HUES6 (cell line): ENCODE results near the gene MTHFS.

Source experiments
- H3K27ac ChIP-seq: 2 replicates; pipeline ENCODE4 v1.7.0; 2013; ENCODE audit warnings: low read depth, mild to moderate bottlenecking, low read length, inconsistent platforms
- H3K27me3 ChIP-seq: 2 replicates; pipeline ENCODE4 v1.6.1; 2013; ENCODE audit warnings: low read length; ENCODE audit not compliant: control insufficient read depth, insufficient read depth
- H3K36me3 ChIP-seq: 2 replicates; pipeline ENCODE4 v1.6.1; 2013; ENCODE audit warnings: low read length; ENCODE audit not compliant: control insufficient read depth, insufficient read depth
- H3K4me1 ChIP-seq: 2 replicates; pipeline ENCODE4 v1.6.1; 2013; ENCODE audit warnings: low read length; ENCODE audit not compliant: control insufficient read depth, insufficient read depth
- H3K4me3 ChIP-seq: 2 replicates; pipeline ENCODE4 v1.5.1; 2013; ENCODE audit warnings: low read depth, low read length
- H3K9ac ChIP-seq: one replicate; pipeline ENCODE4 v1.6.1; 2013; ENCODE audit warnings: mild to moderate bottlenecking, low read length
- H3K9me3 ChIP-seq: 2 replicates; pipeline ENCODE4 v1.6.1; 2013; ENCODE audit warnings: low read depth, low read length; ENCODE audit not compliant: control insufficient read depth, insufficient read depth

MTHFS gene

DNA sequence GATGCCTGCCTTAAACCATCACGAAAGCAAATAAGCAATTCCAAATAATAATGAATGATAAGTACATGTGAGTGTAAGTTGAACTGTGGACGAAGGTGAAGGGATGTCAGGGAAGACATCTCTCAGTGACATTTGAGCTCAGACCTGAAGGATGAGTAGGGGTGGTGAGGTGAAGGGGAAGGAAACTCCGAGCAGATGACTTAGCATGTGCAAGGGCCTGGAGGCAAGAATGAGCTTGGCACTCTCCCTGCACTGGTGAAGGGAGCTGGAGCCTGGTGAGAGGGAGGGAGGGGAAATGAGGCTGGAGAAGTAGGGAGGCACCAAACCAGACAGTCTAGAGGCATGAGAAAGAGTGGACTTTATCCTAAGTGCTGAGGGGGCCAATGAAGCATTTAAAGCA lies 84.3 kb downstream of the MTHFS start:
- no peak overlapping the region for H3K4me3 ChIP-seq
- H3K9ac ChIP-seq: no peak overlapping the region
- no peaks in the 10 kb centered on the region for H3K36me3 ChIP-seq
- no peak overlapping the region for H3K27ac ChIP-seq
- H3K9me3 ChIP-seq: no peaks in the 10 kb centered on the region
- H3K27me3 ChIP-seq: no peaks in the 10 kb centered on the region
- no peaks in the 10 kb centered on the region; the same call in 1 of the 2 replicates for H3K4me1 ChIP-seq

DNA sequence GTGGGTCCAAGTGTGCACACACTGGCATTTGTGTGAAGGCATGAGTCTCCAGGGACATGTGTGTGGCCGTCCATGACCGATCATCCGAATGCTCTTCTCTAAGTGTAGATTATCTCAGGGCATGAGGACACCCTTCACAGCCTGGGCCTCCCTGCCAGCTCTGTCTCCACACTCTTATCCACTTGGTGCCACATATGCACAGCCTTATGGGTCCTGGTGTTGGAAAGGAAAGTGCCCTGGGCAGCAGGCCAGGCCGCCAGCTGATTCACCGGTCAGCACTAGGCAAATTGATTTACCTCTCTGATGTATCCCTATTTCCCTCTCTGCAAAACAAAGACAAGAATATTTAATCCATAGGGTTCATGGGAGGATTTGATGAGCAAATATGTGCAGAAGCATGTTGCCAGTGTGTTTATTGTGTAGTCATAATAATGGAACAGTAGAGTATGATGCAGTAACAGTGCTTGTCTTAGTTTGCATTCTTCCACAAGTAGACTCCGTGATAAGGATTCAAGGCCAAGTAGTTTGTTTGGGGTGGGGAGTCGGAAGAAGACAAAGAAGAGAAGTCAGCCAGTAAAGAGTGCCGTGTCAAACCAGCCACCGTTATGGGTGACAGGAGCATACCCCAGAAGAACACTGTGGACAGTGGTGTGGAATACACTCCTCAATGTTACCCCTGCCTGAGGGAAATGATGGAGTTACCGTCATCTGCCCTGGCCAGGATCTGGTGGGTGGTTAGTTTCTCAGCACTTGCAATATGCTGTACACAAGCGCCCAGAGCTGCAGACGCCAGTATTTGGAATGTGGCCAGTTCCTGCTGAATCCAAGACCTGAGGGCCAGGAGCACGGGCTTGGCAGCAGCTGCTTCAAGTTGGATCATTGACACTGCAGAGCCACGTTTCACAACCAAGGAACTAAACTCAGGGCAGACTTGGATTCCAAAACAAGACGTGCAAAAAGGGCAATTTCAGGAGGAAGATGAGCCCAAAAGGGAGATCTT lies 85.1 kb downstream of the MTHFS start:
- Histone ChIP-seq H3K36me3 (no peaks in the 10 kb centered on the region), H3K27me3 (no peaks in the 10 kb centered on the region), H3K27ac (no peak overlapping the region), H3K9me3 (no peaks in the 10 kb centered on the region), H3K4me3 (no peak overlapping the region), H3K9ac (no peak overlapping the region), H3K4me1 (no peaks in the 10 kb centered on the region)

DNA sequence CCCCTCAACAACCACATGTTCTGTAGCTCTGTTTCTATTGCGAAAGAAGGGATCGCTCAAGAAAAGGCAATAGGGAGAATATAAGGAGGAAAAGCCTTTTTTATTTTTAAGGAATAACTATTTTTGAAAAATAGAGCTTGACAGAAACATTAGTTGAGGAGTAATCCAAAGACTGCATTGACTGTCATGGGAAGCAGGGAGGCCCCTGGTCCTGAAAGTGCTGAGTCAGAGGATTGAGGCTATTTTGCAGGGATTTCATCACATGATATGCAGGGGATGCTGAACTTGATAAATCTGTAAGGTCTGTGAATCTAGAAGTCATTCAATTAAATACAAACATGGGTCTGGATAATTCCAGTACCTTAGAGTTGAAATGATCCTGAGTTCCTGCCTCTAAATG lies 92.0 kb downstream of the MTHFS start:
- H3K27ac ChIP-seq: no peak overlapping the region
- H3K36me3 ChIP-seq: no peaks in the 10 kb centered on the region
- H3K9ac ChIP-seq: no peak overlapping the region
- no peaks in the 10 kb centered on the region for H3K27me3 ChIP-seq
- H3K4me3 ChIP-seq: no peak overlapping the region
- H3K4me1 ChIP-seq: no peaks in the 10 kb centered on the region
- H3K9me3 ChIP-seq: no peaks in the 10 kb centered on the region

DNA sequence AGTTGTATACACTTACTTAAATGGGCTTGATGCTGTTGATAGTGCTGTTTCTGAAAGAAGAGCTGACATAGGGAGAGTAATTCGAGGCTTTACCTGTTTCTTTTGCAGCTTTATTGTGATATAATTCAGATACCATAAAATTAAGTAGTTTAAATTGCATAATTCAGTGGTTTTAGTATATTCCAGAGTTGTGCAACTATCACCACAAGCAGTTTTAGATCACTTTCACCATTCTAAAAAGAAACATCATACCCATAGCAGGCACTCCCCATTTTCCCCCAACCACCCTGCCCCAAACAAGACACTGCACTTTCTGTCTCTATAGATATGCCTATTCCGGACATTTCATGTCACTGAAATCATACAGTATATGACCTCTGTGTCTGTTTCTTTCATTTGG lies 98.5 kb downstream of the MTHFS start:
- Histone ChIP-seq H3K27ac (no peak overlapping the region), H3K36me3 (no peaks in the 10 kb centered on the region), H3K27me3 (no peaks in the 10 kb centered on the region)

More for the DNA sequence above, 98.5 kb downstream of the MTHFS start:
- H3K9ac ChIP-seq: no peak overlapping the region
- no peaks in the 10 kb centered on the region for H3K4me1 ChIP-seq
- H3K4me3 ChIP-seq: no peak overlapping the region
- no peaks in the 10 kb centered on the region for H3K9me3 ChIP-seq
